Measurements from ENCODE around the gene PVALB.
A peak's percentile ranks its signal among the peaks of the same experiment; 100 is the strongest.

PVALB gene

GRCh38 chr22:36787204-36787988, 29.4 kb downstream of the PVALB start:
- peaks cover 1% of the 10 kb centered on the region for H3K27me3 Mint-ChIP-seq
- peaks cover 5% of the 10 kb centered on the region for H3K4me1 Mint-ChIP-seq

GRCh38 chr22:36783743-36784142, 33.1 kb downstream of the PVALB start:
- Mint-ChIP-seq H3K4me1 (peaks cover 5% of the 10 kb centered on the region), H3K4me3 (no peak overlapping the region), H3K27me3 (peaks cover 1% of the 10 kb centered on the region), H3K36me3 (no peaks in the 10 kb centered on the region), H3K9me3 (no peaks in the 10 kb centered on the region), H3K27ac (no peak overlapping the region)
- DNase-seq (ENCODE audit: low spot score in 2 of 2) (no peak), ATAC-seq (ENCODE audit: low read depth) (no peak)

More at GRCh38 chr22:36787204-36787988, 29.4 kb downstream of the PVALB start:
- ATAC-seq (ENCODE audit: low read depth) (no peak), DNase-seq (ENCODE audit: low spot score in 2 of 2) (no peak)
- no peaks in the 10 kb centered on the region for H3K36me3 Mint-ChIP-seq
- no peak overlapping the region for H3K27ac Mint-ChIP-seq
- no peak overlapping the region for H3K4me3 Mint-ChIP-seq
- no peaks in the 10 kb centered on the region for H3K9me3 Mint-ChIP-seq

GRCh38 chr22:36781656-36782627, 34.9 kb downstream of the PVALB start:
- DNase-seq (ENCODE audit: low spot score in 2 of 2) (peak; percentile 87 to 94), ATAC-seq (ENCODE audit: low read depth) (peak; percentile 91)
- Mint-ChIP-seq H3K27ac (no peak overlapping the region), H3K9me3 (no peaks in the 10 kb centered on the region), H3K36me3 (no peaks in the 10 kb centered on the region), H3K27me3 (peaks cover 1% of the 10 kb centered on the region), H3K4me3 (peak overlapping the region; percentile 16), H3K4me1 (peaks cover 5% of the 10 kb centered on the region)

- Mint-ChIP-seq H3K36me3 (no peaks in the 10 kb centered on the region), H3K4me3 (no peak overlapping the region), H3K27ac (peak overlapping the region; percentile 55), H3K27me3 (no peaks in the 10 kb centered on the region), H3K9me3 (no peaks in the 10 kb centered on the region), H3K4me1 (peaks cover 9% of the 10 kb centered on the region)
- ATAC-seq (ENCODE audit: low read depth) (no peak), DNase-seq (ENCODE audit: low spot score in 2 of 2) (no peak)
Observed at GRCh38 chr22:36778020-36778419, 38.8 kb downstream of the PVALB start.

GRCh38 chr22:36776722-36777121, 40.1 kb downstream of the PVALB start:
- H3K27me3 Mint-ChIP-seq, result no peaks in the 10 kb centered on the region
- H3K9me3 Mint-ChIP-seq, result no peaks in the 10 kb centered on the region
- ATAC-seq (ENCODE audit: low read depth), result no peak
- peak in 1 of 2 donors; percentile 20 for DNase-seq (ENCODE audit: low spot score in 2 of 2)
- peak overlapping the region; percentile 95 for H3K4me3 Mint-ChIP-seq
- peaks cover 6% of the 10 kb centered on the region for H3K4me1 Mint-ChIP-seq
- H3K27ac Mint-ChIP-seq, result peak overlapping the region; percentile 99
- H3K36me3 Mint-ChIP-seq, result peaks cover 6% of the 10 kb centered on the region

- DNase-seq (ENCODE audit: low spot score in 2 of 2) (peak; percentile 73 to 94), ATAC-seq (ENCODE audit: low read depth) (peak; percentile 85)
- Mint-ChIP-seq H3K4me3 (peak within 1 kb of the TSS; percentile 95), H3K4me1 (peaks cover 7% of the 10 kb centered on the region), H3K27me3 (no peaks in the 10 kb centered on the region), H3K27ac (peak within 1 kb of the TSS; percentile 99), H3K9me3 (no peaks in the 10 kb centered on the region), H3K36me3 (peaks cover 9% of the 10 kb centered on the region)
Observed at GRCh38 chr22:36775964-36776669, 40.7 kb downstream of the PVALB start, which contains the start of gene IFT27. Gene IFT27 (minus strand): TSS chr22:36776119. CDS start chr22:36775707, 412 bp downstream.

GRCh38 chr22:36775586-36775963, 41.3 kb downstream of the PVALB start:
- H3K4me1 Mint-ChIP-seq, result peaks cover 8% of the 10 kb centered on the region
- H3K4me3 Mint-ChIP-seq, result peak overlapping the region; percentile 95
- peak; percentile 13 for ATAC-seq (ENCODE audit: low read depth)
- peak; percentile 36 to 40 for DNase-seq (ENCODE audit: low spot score in 2 of 2)
- H3K9me3 Mint-ChIP-seq, result no peaks in the 10 kb centered on the region
- H3K36me3 Mint-ChIP-seq, result peaks cover 10% of the 10 kb centered on the region
- no peaks in the 10 kb centered on the region for H3K27me3 Mint-ChIP-seq
- peak overlapping the region; percentile 99 for H3K27ac Mint-ChIP-seq

- ATAC-seq (ENCODE audit: low read depth), result no peak
- Mint-ChIP-seq H3K9me3 (no peaks in the 10 kb centered on the region), H3K27me3 (no peaks in the 10 kb centered on the region), H3K4me3 (no peak overlapping the region), H3K4me1 (peaks cover 8% of the 10 kb centered on the region), H3K36me3 (peaks cover 10% of the 10 kb centered on the region), H3K27ac (no peak overlapping the region)
- no peak for DNase-seq (ENCODE audit: low spot score in 2 of 2)
Observed at GRCh38 chr22:36773935-36774334, 42.9 kb downstream of the PVALB start.

- DNase-seq (ENCODE audit: low spot score in 2 of 2), result no peak
- Mint-ChIP-seq H3K36me3 (peaks cover 10% of the 10 kb centered on the region), H3K9me3 (no peaks in the 10 kb centered on the region), H3K4me3 (no peak overlapping the region), H3K27me3 (no peaks in the 10 kb centered on the region), H3K4me1 (peaks cover 8% of the 10 kb centered on the region), H3K27ac (peak overlapping the region; percentile 14)
- no peak for ATAC-seq (ENCODE audit: low read depth)
Observed at GRCh38 chr22:36772451-36772850, 44.4 kb downstream of the PVALB start.

GRCh38 chr22:36771356-36772063, 45.3 kb downstream of the PVALB start:
- ATAC-seq (ENCODE audit: low read depth) (no peak), DNase-seq (ENCODE audit: low spot score in 2 of 2) (no peak)
- peaks cover 10% of the 10 kb centered on the region for H3K36me3 Mint-ChIP-seq
- no peak overlapping the region for H3K4me3 Mint-ChIP-seq
- H3K27ac Mint-ChIP-seq, result no peak overlapping the region
- no peaks in the 10 kb centered on the region for H3K27me3 Mint-ChIP-seq
- H3K9me3 Mint-ChIP-seq, result no peaks in the 10 kb centered on the region
- H3K4me1 Mint-ChIP-seq, result peaks cover 12% of the 10 kb centered on the region

- Mint-ChIP-seq H3K36me3 (peaks cover 13% of the 10 kb centered on the region), H3K27me3 (no peaks in the 10 kb centered on the region), H3K9me3 (no peaks in the 10 kb centered on the region), H3K4me1 (peaks cover 12% of the 10 kb centered on the region), H3K4me3 (no peak overlapping the region), H3K27ac (no peak overlapping the region)
- ATAC-seq (ENCODE audit: low read depth) (no peak), DNase-seq (ENCODE audit: low spot score in 2 of 2) (no peak)
Observed at GRCh38 chr22:36770513-36771231, 46.2 kb downstream of the PVALB start.

GRCh38 chr22:36769541-36770512, 47.0 kb downstream of the PVALB start:
- DNase-seq (ENCODE audit: low spot score in 2 of 2), result no peak
- no peaks in the 10 kb centered on the region for H3K27me3 Mint-ChIP-seq
- no peak overlapping the region for H3K4me3 Mint-ChIP-seq
- H3K36me3 Mint-ChIP-seq, result peaks cover 15% of the 10 kb centered on the region
- no peak overlapping the region for H3K27ac Mint-ChIP-seq
- no peak for ATAC-seq (ENCODE audit: low read depth)
- H3K9me3 Mint-ChIP-seq, result no peaks in the 10 kb centered on the region
- peaks cover 7% of the 10 kb centered on the region for H3K4me1 Mint-ChIP-seq

Data from memory B cell (primary cell).